ENCODE results near the gene TBR1.

TBR1 gene

DNA sequence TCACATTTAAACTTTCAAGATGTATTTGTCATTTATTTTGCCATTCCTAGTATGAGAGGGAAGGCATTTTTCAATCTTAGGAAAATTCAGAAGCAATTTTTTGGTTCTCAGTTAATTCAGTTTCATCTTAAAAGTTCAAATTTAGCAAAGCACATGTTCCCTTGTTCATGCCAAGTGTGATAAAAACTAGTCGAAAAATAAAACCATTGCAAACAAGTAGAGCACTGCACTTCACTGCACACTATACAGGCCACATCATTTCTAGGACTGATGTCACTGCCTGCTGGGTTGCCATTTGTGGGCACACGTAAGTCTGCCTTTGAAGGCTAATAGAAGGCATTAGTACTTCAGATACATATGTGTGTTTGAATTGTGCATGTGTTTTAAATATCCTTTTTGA lies 14.3 kb downstream of the TBR1 start:
- no peak for DNase-seq

DNA sequence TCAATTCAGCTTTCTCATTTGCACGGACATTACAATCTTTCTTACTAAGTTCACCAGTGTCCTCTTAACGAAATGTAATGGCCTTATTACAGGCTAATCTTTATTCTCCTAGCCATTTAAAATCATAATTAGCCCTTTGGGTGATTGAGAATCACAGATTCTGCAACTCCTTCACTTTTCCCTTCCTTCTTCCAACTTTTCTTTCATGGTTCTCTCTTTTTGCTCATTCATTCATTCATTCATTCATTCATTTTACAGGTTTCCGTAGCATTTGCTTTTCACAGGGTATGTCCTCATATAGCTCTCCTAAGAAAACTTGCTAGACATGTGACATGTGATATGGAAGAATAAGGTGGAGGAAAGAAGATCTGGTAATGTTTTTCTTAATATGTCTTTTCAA lies 16.0 kb downstream of the TBR1 start:
- DNase-seq = no peak

GRCh38 chr2:161434118-161434517 lies 18.0 kb downstream of the TBR1 start:
- no peak for DNase-seq

DNA sequence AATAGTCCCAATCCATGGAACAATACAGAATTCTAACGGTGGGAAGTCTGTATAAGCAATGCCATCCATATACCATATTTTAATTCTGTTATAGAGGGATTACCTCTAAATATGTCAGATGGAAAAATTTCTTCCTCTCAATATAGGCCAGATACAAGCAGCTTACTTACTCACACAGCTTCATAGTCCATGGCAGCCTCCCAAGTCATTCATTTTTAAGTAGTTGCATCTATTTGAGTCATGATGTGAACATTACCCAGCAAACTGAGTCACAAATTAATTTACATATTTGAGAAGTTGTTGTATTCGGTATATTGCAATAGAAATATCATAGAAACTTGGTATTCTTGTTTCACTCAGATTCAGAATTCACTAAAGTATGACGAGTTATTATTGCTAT lies 20.3 kb downstream of the TBR1 start:
- DNase-seq = no peak

- DNase-seq = no peak
These were observed 22.5 kb downstream of the TBR1 start for GRCh38 chr2:161438598-161438997.

GRCh38 chr2:161445097-161445496 lies 29.0 kb downstream of the TBR1 start:
- no peak for DNase-seq

GRCh38 chr2:161448431-161448830 lies 32.3 kb downstream of the TBR1 start:
- no peak for DNase-seq

GRCh38 chr2:161471631-161472030 lies 55.5 kb downstream of the TBR1 start:
- no peak for DNase-seq

DNA sequence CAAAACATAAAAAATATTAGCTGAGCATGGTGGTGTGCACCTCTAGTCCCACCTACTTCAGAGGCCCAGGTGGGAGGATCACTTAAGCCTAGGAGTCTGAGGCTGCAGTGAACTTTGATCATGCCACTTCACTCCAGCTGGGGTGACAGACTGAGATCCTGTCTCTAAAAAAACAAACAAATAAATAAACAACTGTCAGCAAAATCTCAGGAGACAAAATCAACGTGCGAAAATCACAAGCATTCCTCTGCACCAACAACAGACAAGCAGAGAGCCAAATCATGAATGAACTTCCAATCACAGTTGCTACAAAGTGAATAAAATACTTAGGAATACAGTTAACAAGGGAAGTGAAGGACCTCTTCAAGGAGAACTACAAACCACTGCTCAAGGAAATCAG lies 58.8 kb downstream of the TBR1 start:
- no peak for DNase-seq
